Activated CD8-positive, alpha-beta memory T cell treated with anti-CD3 and anti-CD28 coated beads, Interleukin-2, amount 50 U/mL, for 48 hours (primary cell): ENCODE data around the gene HCFC1R1.

Experiments used
- DNase-seq: peaks from one replicate; pipeline ENCODE4 v3.0.0-alpha.2; 2020

Gene HCFC1R1

GRCh38 chr16:2973093-2973492 is 50.6 kb downstream of the HCFC1R1 start:
- no peak for DNase-seq
